Epithelial cell of proximal tubule (primary cell): ENCODE measurements around the gene PCP4L1. TPM values are rescaled to one million over a fixed set of nuclear protein-coding genes. Genes with fewer than 3 reads are reported as not detected.
"Not testable (repeated sequence)": the region's sequence is repeated elsewhere in the genome, so short reads cannot be mapped to it uniquely, and the experiment has no call there.

Source experiments
- DNase-seq: peaks from one replicate; pipeline ENCODE4 v3.0.0-alpha.2; 2011; ENCODE audit warnings: low read depth
- H3K4me3 ChIP-seq: 2 replicates; pipeline ENCODE4 v1.5.1; 2011; ENCODE audit warnings: low read depth, mild to moderate bottlenecking, low read length
- total RNA-seq: library from RNA; depleted of rRNA; stranded (reverse); fragments of >200 nt; gene quantifications from 2 replicates; pipeline ENCODE4 v1.2.3, GENCODE V29; 2015
- TF ChIP-seq, protein P1 (sequence below): conservative IDR thresholded peaks from 2 replicates; pipeline ENCODE4 v1.5.1; 2012; ENCODE audit warnings: low read depth, mild to moderate bottlenecking, low read length

PCP4L1 gene
- total RNA-seq, 1 donor from 2014 or later = 0.35 TPM

DNA sequence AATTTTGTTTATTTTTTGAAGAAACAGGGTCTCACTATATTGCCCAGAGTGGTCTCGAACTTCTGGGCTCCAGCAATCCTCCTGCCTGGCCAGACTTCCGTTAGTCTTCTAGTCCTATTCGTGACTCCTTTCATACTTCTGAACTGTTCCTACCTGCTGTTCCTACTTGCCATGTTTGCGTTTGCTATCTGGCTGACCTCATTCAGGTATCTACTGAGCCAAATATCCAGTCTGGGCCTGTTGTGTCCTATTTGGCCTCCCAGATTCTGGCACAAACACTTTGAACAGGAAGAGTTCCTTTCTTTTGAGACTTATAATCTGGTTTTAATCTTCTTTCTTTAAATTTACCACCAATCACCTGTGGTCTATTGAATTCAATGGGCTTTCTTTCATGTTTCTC, 13.7 kb upstream of the PCP4L1 start:
- TF ChIP-seq, protein P1, sequence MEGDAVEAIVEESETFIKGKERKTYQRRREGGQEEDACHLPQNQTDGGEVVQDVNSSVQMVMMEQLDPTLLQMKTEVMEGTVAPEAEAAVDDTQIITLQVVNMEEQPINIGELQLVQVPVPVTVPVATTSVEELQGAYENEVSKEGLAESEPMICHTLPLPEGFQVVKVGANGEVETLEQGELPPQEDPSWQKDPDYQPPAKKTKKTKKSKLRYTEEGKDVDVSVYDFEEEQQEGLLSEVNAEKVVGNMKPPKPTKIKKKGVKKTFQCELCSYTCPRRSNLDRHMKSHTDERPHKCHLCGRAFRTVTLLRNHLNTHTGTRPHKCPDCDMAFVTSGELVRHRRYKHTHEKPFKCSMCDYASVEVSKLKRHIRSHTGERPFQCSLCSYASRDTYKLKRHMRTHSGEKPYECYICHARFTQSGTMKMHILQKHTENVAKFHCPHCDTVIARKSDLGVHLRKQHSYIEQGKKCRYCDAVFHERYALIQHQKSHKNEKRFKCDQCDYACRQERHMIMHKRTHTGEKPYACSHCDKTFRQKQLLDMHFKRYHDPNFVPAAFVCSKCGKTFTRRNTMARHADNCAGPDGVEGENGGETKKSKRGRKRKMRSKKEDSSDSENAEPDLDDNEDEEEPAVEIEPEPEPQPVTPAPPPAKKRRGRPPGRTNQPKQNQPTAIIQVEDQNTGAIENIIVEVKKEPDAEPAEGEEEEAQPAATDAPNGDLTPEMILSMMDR = no peak
- DNase-seq = no peak
- H3K4me3 ChIP-seq = no peak overlapping the region

DNA sequence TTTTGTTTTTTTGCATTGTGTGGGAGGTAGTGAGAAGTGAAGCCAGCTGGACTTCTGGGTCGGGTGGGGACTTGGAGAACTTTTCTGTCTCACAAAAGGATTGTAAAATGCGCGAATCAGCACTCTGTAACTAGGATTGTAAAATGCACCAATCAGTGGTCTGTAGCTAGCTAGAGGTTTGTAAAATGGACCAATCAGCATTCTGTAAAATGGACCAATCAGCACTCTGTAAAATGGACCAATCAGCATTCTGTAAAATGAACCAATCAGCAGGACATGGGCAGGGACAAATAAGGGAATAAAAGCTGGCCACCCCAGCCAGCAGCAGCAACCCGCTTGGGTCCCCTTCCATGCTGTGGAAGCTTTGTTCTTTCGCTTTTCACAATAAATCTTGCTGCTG, 8.4 kb upstream of the PCP4L1 start:
- DNase-seq = not testable (repeated sequence)

DNA sequence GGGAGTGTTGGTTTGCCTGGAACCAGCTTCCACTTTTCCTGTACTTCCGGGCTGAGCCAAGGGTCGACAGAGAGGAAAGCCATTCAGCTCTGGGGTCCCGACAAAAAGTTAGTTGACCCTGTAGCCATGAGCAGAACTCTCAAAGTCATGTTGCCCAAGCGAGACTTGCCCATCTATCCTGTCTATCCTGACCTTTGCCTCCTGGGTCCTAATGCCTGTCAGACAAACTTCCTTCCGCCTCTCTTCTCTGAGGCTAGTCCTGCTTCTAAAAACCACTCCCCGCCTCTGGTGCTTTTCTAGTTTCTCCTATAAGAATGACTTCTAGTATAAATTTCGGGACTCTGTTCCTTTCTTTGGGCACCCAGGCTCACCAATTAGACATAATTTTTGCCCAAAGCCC, 7.7 kb upstream of the PCP4L1 start:
- DNase-seq = no peak
- no peak overlapping the region for H3K4me3 ChIP-seq
- TF ChIP-seq, protein P1 = no peak

More for the DNA sequence above, 8.4 kb upstream of the PCP4L1 start:
- not testable (repeated sequence) for H3K4me3 ChIP-seq

DNA sequence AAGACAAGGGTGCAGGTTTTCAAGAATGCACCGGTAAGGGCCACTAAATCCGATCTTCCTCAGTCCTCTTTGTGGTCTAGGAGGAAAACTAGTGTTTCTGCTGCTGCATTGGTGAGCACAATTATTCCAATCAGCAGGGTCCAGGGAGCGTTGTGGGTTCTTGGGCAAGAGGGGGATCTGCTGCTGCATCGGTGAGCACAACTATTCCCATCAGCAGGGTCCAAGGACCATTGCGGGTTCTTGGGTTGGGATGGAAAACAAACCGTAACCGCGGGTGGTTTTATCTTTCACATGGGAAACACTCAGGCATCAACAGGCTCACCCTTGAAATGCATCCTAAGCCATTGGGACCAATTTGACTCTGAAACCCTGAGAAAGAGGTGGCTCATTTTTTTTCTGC, 7.0 kb upstream of the PCP4L1 start:
- H3K4me3 ChIP-seq = no peak overlapping the region
- TF ChIP-seq, protein P1 = no peak
- no peak for DNase-seq

DNA sequence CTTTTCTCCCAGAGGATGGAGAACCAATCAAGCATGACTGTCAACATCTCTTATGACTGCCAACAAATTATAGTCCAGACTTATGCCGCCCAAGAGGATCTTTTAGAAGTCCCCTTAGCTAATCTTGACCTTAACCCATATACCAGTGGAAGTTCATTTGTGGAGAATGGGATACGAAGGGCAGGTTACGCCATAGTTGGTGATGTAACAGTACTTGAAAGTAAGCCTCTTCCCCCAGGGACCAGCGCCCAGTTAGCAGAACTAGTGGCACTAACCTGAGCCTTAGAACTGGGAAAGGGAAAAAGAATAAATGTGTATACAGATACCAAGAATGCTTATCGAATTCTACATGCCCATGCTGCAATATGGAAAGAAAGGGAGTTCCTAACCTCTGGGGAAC, 3.2 kb upstream of the PCP4L1 start:
- not testable (repeated sequence) for H3K4me3 ChIP-seq, DNase-seq

DNA sequence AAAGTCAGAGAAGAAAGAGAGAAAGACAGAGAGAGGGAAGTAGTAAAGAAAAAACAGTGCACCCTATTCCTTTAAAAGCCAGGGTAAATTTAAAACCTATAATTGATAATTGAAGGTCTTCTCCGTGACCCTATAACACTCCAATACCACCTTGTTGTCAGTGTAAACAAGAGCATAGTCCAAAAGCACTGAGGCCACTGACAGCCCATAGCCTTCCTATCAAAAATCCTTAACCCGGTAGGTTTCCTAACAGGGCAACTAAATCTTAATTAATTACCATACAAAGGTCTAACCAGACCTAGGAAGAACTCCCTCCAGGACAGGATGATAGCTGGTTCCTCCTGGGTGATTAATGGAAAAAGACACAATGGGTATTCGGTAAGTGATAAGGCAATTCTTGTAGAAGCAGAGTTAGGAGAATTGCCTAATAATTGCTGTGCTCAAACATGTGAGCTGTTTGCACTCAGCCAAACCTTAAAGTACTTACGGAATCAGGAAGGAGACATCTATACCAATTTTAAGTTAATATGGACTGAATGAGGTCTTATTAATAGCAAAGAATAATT, 2.5 kb upstream of the PCP4L1 start:
- DNase-seq, H3K4me3 ChIP-seq: not testable (repeated sequence)

DNA sequence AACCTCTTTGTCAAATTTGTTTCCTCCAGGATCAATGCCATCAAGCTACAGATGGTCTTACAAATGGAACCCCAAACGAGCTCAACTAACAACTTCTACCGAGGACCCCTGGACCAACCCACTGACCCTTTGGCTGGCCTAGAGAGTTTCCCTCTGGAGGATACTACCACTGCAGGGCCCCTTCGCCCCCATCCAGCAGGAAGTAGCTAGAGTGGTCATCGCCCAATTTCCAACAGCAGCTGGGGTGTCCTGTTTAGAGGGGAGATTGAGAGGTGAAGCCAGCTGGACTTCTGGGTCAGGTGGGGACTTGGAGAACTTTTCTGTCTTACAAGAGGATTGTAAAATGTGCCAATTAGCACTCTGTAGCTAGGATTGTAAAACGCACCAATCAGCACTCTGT, 1.4 kb upstream of the PCP4L1 start:
- DNase-seq, H3K4me3 ChIP-seq: not testable (repeated sequence)

DNA sequence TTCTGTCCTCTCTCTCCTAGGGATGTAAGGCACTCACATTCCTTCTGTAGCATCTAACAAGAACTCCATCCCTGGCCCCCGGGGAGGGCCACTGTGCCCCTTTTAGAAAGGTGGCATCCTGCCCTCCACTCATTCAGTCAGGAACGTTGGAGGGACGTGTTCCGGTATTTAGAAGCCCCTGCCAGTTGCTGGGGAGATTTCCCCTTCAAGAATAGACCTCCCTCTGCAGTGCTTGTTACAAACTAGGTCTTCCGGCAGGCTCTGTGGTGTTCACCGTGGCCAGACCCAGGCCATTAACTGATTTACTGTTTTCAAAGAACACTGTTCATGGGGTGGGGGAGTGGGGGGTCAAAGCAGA, 779 bp downstream of the PCP4L1 start:
- TF ChIP-seq, protein P1 = no peak
- no peak overlapping the region for H3K4me3 ChIP-seq
- no peak for DNase-seq

DNA sequence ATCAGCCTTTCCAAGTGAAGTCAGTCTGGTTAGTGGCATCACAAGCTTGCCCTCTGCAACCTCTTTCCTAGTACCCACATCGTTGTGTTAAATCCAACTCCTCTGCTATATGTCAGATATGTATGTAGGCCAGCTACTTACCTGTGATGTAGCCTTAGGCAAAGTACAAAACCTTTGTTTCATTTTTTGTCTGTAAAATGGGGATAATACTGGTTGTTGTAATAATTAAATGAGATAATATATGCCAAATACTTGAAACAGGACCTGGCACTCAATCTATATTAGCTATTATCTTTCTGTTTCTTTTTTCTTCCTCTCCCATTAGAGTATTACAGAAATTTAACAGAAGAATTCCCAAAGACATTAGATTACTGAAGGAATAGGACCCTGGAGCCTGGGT, 1.2 kb downstream of the PCP4L1 start:
- DNase-seq = no peak
- no peak overlapping the region for H3K4me3 ChIP-seq
- TF ChIP-seq, protein P1 = no peak
